ENCODE data around the gene PTPRM. TPM values are rescaled to one million over a fixed set of nuclear protein-coding genes. Genes with fewer than 3 reads are reported as not detected.
A peak's percentile ranks its signal among the peaks of the same experiment; 100 is the strongest.

The PTPRM gene
- polyA plus RNA-seq, 1 of the 3 experiments (the other 2 are of a cell fraction), result 16.0 TPM

GRCh38 chr18:7565677-7566076 lies 1.4 kb upstream of the PTPRM start:
- no peaks in the 10 kb centered on the region for H3K9me3 ChIP-seq
- H3K4me3 ChIP-seq (ENCODE audit: low read depth in 2 of 2, low read length in 1 of 2), result 0 out of 4 replicates have a peak overlapping the region, but pooled peaks of 1 of the 2 experiments have one; percentile 70
- ChIA-PET POLR2A (no interaction called here), CTCF (interaction anchor here (1.6 to 5.6 kb wide), 6 partner anchors 21 to 915 kb away, joined by 4 to 133 read pairs (median 31); no protein-coding TSS in a partner anchor)
- H3K79me2 ChIP-seq (ENCODE audit: insufficient read depth), result no peaks in the 10 kb centered on the region
- DNase-seq, result no peak
- no peaks in the 10 kb centered on the region for H3F3A ChIP-seq (replicated peaks; ENCODE audit: insufficient read depth)
- no peak overlapping the region for H3K4me2 ChIP-seq
- H3K9ac ChIP-seq, result no peak overlapping the region
- H3K36me3 ChIP-seq (replicated peaks in 1 of 2; ENCODE audit: control insufficient read depth in 1 of 2, insufficient read depth in 2 of 2, low read length in 1 of 2), result no peaks in the 10 kb centered on the region
- no peaks in the 10 kb centered on the region for H3K9me2 ChIP-seq
- peaks cover 0 to 9% of the 10 kb centered on the region in 2 experiments; a peak in 1 of 4 replicates for H3K4me1 ChIP-seq (ENCODE audit: control insufficient read depth in 1 of 2, insufficient read depth in 2 of 2, low read depth in 1 of 2, low read length in 1 of 2)
- no peak for TF ChIP-seq RAD21 (IDR thresholded peaks at IDR 0.05; ENCODE audit: low read length)
- TF ChIP-seq TEAD4 (IDR thresholded peaks at IDR 0.05; ENCODE audit: borderline replicate concordance, insufficient read depth), result no peak
- TF ChIP-seq FOXJ3 (CRISPR knock-in tag; IDR thresholded peaks at IDR 0.05), result no peak
- TF ChIP-seq RXRA (IDR thresholded peaks at IDR 0.05; ENCODE audit: borderline replicate concordance, low read depth), result no peak
- TF ChIP-seq, protein P1, sequence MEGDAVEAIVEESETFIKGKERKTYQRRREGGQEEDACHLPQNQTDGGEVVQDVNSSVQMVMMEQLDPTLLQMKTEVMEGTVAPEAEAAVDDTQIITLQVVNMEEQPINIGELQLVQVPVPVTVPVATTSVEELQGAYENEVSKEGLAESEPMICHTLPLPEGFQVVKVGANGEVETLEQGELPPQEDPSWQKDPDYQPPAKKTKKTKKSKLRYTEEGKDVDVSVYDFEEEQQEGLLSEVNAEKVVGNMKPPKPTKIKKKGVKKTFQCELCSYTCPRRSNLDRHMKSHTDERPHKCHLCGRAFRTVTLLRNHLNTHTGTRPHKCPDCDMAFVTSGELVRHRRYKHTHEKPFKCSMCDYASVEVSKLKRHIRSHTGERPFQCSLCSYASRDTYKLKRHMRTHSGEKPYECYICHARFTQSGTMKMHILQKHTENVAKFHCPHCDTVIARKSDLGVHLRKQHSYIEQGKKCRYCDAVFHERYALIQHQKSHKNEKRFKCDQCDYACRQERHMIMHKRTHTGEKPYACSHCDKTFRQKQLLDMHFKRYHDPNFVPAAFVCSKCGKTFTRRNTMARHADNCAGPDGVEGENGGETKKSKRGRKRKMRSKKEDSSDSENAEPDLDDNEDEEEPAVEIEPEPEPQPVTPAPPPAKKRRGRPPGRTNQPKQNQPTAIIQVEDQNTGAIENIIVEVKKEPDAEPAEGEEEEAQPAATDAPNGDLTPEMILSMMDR (IDR thresholded peaks at IDR 0.05), result no peak
- TF ChIP-seq IRF3 (IDR thresholded peaks at IDR 0.05; ENCODE audit: low read depth, low read length), result no peak
- no peak for TF ChIP-seq JUND (IDR thresholded peaks at IDR 0.05)
- no peak for TF ChIP-seq NRF1 (IDR thresholded peaks at IDR 0.05; ENCODE audit: low read depth, low read length)
- no peak for TF ChIP-seq RCOR1 (IDR thresholded peaks at IDR 0.05; ENCODE audit: low read length)
- no peak for TF ChIP-seq RFX5 (IDR thresholded peaks at IDR 0.05; ENCODE audit: low read length)
- no peak for TF ChIP-seq NFIC (IDR thresholded peaks at IDR 0.05; ENCODE audit: borderline replicate concordance)
- TF ChIP-seq CHD2 (IDR thresholded peaks at IDR 0.05; ENCODE audit: low read length, partially characterized antibody), result no peak
- TF ChIP-seq FOXM1 (IDR thresholded peaks at IDR 0.05; ENCODE audit: low read depth), result no peak
- no peak for TF ChIP-seq USF1 (IDR thresholded peaks at IDR 0.05; ENCODE audit: borderline replicate concordance, low read depth)
- TF ChIP-seq GABPA (IDR thresholded peaks at IDR 0.05; ENCODE audit: low read depth), result no peak
- TF ChIP-seq POLR2AphosphoS5 (IDR thresholded peaks at IDR 0.05; ENCODE audit: low read depth, low read length), result no peak
- no peak for TF ChIP-seq GATA2 (CRISPR knock-in tag; IDR thresholded peaks at IDR 0.05)
- no peak overlapping the region for H2AFZ ChIP-seq (ENCODE audit: low read depth)
- no peaks in the 10 kb centered on the region for H4K20me1 ChIP-seq (ENCODE audit: insufficient read depth)
- no peak overlapping the region for H3K27ac ChIP-seq (ENCODE audit: low read depth in 2 of 2, low read length in 1 of 2)
- peaks cover 17% of the 10 kb centered on the region; the same call in 1 of the 2 replicates for H3K27me3 ChIP-seq (ENCODE audit: insufficient read depth)
